Neural cell (in vitro differentiated cells): Measurements from ENCODE around the gene SYNE3. TPM values are rescaled to one million over a fixed set of nuclear protein-coding genes. Genes with fewer than 3 reads are reported as not detected.

ENCODE experiments used
- H2AFZ ChIP-seq: fragments of 200-600, 300-800 bp; sonication (generic), shearing (Covaris generic); 2 replicates; pipeline ENCODE4 v1.6.0; 2014; ENCODE audit warnings: low read depth, mild to moderate bottlenecking, antibody characterized with exemption, low read length, moderate library complexity
- H3F3A ChIP-seq: fragments of 200-600 bp; shearing (Covaris generic); 2 replicates; pipeline ENCODE4 v1.6.1; 2016; ENCODE audit warnings: mild to moderate bottlenecking, moderate library complexity, mixed read lengths, antibody characterized with exemption, low read length; ENCODE audit not compliant: insufficient read depth, poor library complexity, severe bottlenecking
- H3K27ac ChIP-seq: fragments of 200-600, 300-800 bp; sonication (generic), shearing (Covaris generic); 2 replicates; pipeline ENCODE4 v1.5.1; 2014; ENCODE audit warnings: mild to moderate bottlenecking, low read length, moderate library complexity
- H3K27me3 ChIP-seq: fragments of 300-800, 200-600 bp; sonication (generic), shearing (Covaris generic); 2 replicates; pipeline ENCODE4 v1.6.0; 2014; ENCODE audit warnings: mild to moderate bottlenecking, low read depth, low read length, moderate library complexity; ENCODE audit not compliant: insufficient read depth
- H3K36me3 ChIP-seq: fragments of 300-800, 200-600 bp; sonication (generic), shearing (Covaris generic); 2 replicates; pipeline ENCODE4 v1.5.1; 2014; ENCODE audit warnings: mild to moderate bottlenecking, antibody characterized with exemption, low read length, moderate library complexity; ENCODE audit not compliant: insufficient read depth
- H3K4me2 ChIP-seq: fragments of 300-800, 200-600 bp; sonication (generic), shearing (Covaris generic); 2 replicates; pipeline ENCODE4 v1.6.0; 2014; ENCODE audit warnings: mild to moderate bottlenecking, low read length
- H3K4me3 ChIP-seq: fragments of 300-800, 200-600 bp; sonication (generic), shearing (Covaris generic); 2 replicates; pipeline ENCODE4 v1.5.1; 2014; ENCODE audit warnings: mild to moderate bottlenecking, low read length, moderate library complexity
- H3K79me2 ChIP-seq: fragments of 200-600 bp; shearing (Covaris generic); replicated peaks from 2 replicates; pipeline ENCODE4 v1.6.0; 2014; ENCODE audit warnings: mild to moderate bottlenecking, low read length, moderate library complexity; ENCODE audit not compliant: insufficient read depth
- H3K9ac ChIP-seq: fragments of 300-800, 200-600 bp; sonication (generic), shearing (Covaris generic); 2 replicates; pipeline ENCODE4 v1.6.1; 2016; ENCODE audit warnings: mild to moderate bottlenecking, low read length, mixed read lengths
- H3K9me2 ChIP-seq: fragments of 200-600 bp; shearing (Covaris generic); 2 replicates; pipeline ENCODE4 v1.6.1; 2016; ENCODE audit warnings: mild to moderate bottlenecking, low read length, mixed read lengths; ENCODE audit not compliant: insufficient read depth
- H3K9me3 ChIP-seq: fragments of 200-600, 300-800 bp; sonication (generic), shearing (Covaris generic); 2 replicates; pipeline ENCODE4 v1.6.1; 2016; ENCODE audit warnings: mild to moderate bottlenecking, mixed run types, low read length, moderate library complexity, mixed read lengths
- H4K20me1 ChIP-seq: fragments of 200-600 bp; shearing (Covaris generic); 2 replicates; pipeline ENCODE4 v1.6.1; 2016; ENCODE audit warnings: mild to moderate bottlenecking, mixed run types; ENCODE audit not compliant: insufficient read depth
- CTCF ChIP-seq: fragments of 450-650 bp; IDR thresholded peaks from 2 replicates; pipeline ENCODE4 v1.5.1; 2014; ENCODE audit warnings: antibody characterized with exemption, mild to moderate bottlenecking, moderate library complexity; ENCODE audit not compliant: poor library complexity, severe bottlenecking
- EP300 ChIP-seq: fragments of 450-650 bp; conservative IDR thresholded peaks from 2 replicates; pipeline ENCODE4 v1.6.1; 2014; ENCODE audit warnings: antibody characterized with exemption, mild to moderate bottlenecking, moderate library complexity; ENCODE audit not compliant: poor library complexity, severe bottlenecking
- EZH2 ChIP-seq: fragments of 200-600, 300-800 bp; shearing (Covaris generic), sonication (generic); IDR thresholded peaks from 2 replicates; pipeline ENCODE4 v1.6.1; 2014; ENCODE audit warnings: antibody characterized with exemption, low read length, borderline replicate concordance, mild to moderate bottlenecking; ENCODE audit not compliant: insufficient read depth, poor library complexity, severe bottlenecking
- MXI1 ChIP-seq: fragments of 450-650 bp; conservative IDR thresholded peaks from 2 replicates; pipeline ENCODE4 v1.6.1; 2014; ENCODE audit warnings: antibody characterized with exemption, mild to moderate bottlenecking; ENCODE audit not compliant: poor library complexity, severe bottlenecking
- POLR2AphosphoS5 ChIP-seq: IDR thresholded peaks from 2 replicates; pipeline ENCODE4 v1.6.1; 2012
- RAD21 ChIP-seq: fragments of 450-650 bp; conservative IDR thresholded peaks from 2 replicates; pipeline ENCODE4 v1.6.1; 2014; ENCODE audit warnings: antibody characterized with exemption, mild to moderate bottlenecking, moderate library complexity
- REST ChIP-seq: IDR thresholded peaks from 2 replicates; pipeline ENCODE4 v1.6.1; 2012; ENCODE audit warnings: borderline replicate concordance
- SMC3 ChIP-seq: fragments of 450-650 bp; conservative IDR thresholded peaks from 2 replicates; pipeline ENCODE4 v1.6.1; 2014; ENCODE audit warnings: antibody characterized with exemption, mild to moderate bottlenecking, moderate library complexity; ENCODE audit not compliant: poor library complexity
- TAF1 ChIP-seq: IDR thresholded peaks from 2 replicates; pipeline ENCODE4 v1.6.1; 2012; ENCODE audit warnings: low read depth
- polyA minus RNA-seq: library from RNA; depleted of rRNA, polyadenylated mRNA; stranded (reverse); fragments of >200 nt; gene quantifications from 2 replicates; pipeline ENCODE4 v1.2.3, GENCODE V29; 2014
- polyA plus RNA-seq: library from polyadenylated mRNA; depleted of rRNA; stranded (reverse); fragments of >200 nt; gene quantifications from 2 replicates; pipeline ENCODE4 v1.2.3, GENCODE V29; 2014

The SYNE3 gene
- polyA plus RNA-seq = 0.16 and 0.35 TPM in 2 replicates
- 0.24 and 0.46 TPM in 2 replicates for polyA minus RNA-seq

DNA sequence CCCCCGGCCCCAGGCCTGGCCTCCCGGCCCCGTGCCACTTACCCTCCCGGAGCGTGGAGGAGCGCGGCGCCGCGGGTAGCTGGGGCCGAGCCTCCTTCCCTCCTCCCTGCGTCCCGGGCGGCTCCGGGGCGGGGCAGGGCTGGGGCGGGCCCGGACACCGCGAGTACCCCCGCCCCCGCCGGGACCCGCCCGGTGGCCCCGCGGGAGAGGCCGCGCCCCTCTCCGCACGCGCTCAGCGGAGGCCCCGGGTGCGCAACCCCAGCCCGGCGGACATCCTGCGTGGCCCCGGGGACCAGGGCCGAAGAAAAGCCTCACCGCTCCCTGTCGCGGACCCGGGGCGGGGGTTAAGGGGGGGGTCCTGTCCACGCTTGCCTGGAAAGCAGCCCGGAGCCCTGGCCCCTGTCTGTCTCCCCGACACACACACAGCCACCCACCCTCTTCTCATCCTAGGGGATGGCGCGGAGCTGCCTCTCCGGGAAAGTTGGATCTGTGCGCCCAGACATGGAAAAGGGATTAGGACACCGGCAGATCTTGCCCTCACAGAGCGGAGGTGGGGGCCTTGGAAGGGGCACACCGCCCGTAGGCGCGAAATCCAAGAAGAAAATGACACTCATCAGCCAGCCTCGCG lies at the start of gene SYNE3:
Gene SYNE3 (minus strand): TSS at position 97 of the 628 bp plus-strand sequence. CDS start 40,829 bp downstream, outside the sequence.
- Histone ChIP-seq H2AFZ (peak within 1 kb of the TSS; percentile 8), H3K27me3 (peaks cover 12% of the 10 kb centered on the region), H3K79me2 (no peaks in the 10 kb centered on the region), H3K9me2 (no peaks in the 10 kb centered on the region), H3K4me2 (peak within 1 kb of the TSS; percentile 36), H3K27ac (no peak within 1 kb of the TSS), H3K36me3 (no peaks in the 10 kb centered on the region), H3F3A (no peaks in the 10 kb centered on the region), H3K9me3 (no peaks in the 10 kb centered on the region), H4K20me1 (no peaks in the 10 kb centered on the region), H3K4me3 (peak within 1 kb of the TSS; percentile 68), H3K9ac (peak within 1 kb of the TSS; percentile 51)
- TF ChIP-seq EP300 (no peak), REST (no peak), POLR2AphosphoS5 (no peak), CTCF (no peak), SMC3 (no peak), TAF1 (no peak), MXI1 (no peak), RAD21 (no peak), EZH2 (no peak)

DNA sequence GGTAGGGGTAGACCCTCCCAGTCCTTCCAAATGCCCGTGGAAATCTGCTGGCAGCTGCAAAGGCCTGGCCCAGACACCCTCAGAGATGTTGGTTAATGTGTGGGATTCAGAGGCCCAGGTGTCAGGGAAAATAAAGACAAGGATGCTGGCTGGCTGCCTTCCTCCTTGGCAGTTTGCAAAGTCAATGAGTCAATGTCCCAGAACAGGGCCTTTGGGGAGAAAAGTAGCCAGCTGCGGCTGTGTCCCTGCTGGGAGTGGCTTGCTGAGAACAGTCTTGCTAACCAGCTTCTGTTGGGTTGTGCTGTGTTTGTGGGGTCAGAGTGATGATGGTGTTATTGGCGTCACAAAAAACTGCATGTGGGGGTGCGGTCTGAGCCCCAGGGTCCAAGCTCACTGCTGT lies 47.6 kb upstream of the SYNE3 start:
- no peaks in the 10 kb centered on the region for H3K27me3 ChIP-seq
- no peaks in the 10 kb centered on the region for H3K79me2 ChIP-seq
- no peak overlapping the region for H3K9ac ChIP-seq
- no peaks in the 10 kb centered on the region for H3K9me3 ChIP-seq
- no peaks in the 10 kb centered on the region for H3F3A ChIP-seq
- TF ChIP-seq CTCF (no peak), POLR2AphosphoS5 (no peak), SMC3 (no peak), EZH2 (no peak), REST (no peak), EP300 (no peak)
- no peaks in the 10 kb centered on the region for H3K36me3 ChIP-seq
- no peak overlapping the region for H3K4me3 ChIP-seq
- no peak overlapping the region for H3K27ac ChIP-seq
- H3K4me2 ChIP-seq = no peak overlapping the region
- no peaks in the 10 kb centered on the region for H3K9me2 ChIP-seq
- H2AFZ ChIP-seq = no peak overlapping the region
- no peaks in the 10 kb centered on the region for H4K20me1 ChIP-seq
